Choroid plexus epithelial cell (primary cell): ENCODE measurements around the gene SNX14.

Experiments used
- DNase-seq: peaks from one replicate; pipeline ENCODE4 v3.0.0-alpha.2; 2010; ENCODE audit warnings: low read depth
- H3K4me3 ChIP-seq: 2 replicates; pipeline ENCODE4 v1.5.1; 2011; ENCODE audit warnings: low read depth, mild to moderate bottlenecking, control low read depth, low read length, moderate library complexity
- TF ChIP-seq, protein P1 (sequence below): conservative IDR thresholded peaks from 2 replicates; pipeline ENCODE4 v1.5.1; 2011; ENCODE audit warnings: low read depth, mild to moderate bottlenecking, control low read depth, inconsistent platforms, low read length, moderate library complexity

SNX14 gene

DNA sequence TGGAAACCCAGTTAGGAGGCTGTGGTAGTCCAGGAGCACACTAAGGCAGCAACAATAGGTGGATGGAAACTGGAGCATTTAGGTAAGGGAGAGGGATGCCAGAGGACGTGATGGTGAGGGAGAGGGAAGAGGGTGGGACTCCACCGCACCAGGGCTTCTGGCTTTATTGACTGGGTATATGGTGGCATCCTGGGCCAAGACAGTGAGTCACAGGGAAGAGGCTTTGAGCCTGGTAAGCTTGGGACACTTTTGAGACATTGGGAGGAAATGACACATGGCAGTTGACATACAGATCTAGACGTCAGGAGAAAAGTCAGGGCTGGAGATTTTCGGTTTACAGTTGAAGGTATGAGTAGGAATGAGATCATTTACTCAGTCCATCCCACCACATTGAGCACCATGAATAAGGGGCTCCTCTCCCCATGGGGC lies 128.9 kb downstream of the SNX14 start:
- TF ChIP-seq, protein P1, sequence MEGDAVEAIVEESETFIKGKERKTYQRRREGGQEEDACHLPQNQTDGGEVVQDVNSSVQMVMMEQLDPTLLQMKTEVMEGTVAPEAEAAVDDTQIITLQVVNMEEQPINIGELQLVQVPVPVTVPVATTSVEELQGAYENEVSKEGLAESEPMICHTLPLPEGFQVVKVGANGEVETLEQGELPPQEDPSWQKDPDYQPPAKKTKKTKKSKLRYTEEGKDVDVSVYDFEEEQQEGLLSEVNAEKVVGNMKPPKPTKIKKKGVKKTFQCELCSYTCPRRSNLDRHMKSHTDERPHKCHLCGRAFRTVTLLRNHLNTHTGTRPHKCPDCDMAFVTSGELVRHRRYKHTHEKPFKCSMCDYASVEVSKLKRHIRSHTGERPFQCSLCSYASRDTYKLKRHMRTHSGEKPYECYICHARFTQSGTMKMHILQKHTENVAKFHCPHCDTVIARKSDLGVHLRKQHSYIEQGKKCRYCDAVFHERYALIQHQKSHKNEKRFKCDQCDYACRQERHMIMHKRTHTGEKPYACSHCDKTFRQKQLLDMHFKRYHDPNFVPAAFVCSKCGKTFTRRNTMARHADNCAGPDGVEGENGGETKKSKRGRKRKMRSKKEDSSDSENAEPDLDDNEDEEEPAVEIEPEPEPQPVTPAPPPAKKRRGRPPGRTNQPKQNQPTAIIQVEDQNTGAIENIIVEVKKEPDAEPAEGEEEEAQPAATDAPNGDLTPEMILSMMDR, result no peak
- peak; percentile 63 for DNase-seq
- no peak overlapping the region for H3K4me3 ChIP-seq

DNA sequence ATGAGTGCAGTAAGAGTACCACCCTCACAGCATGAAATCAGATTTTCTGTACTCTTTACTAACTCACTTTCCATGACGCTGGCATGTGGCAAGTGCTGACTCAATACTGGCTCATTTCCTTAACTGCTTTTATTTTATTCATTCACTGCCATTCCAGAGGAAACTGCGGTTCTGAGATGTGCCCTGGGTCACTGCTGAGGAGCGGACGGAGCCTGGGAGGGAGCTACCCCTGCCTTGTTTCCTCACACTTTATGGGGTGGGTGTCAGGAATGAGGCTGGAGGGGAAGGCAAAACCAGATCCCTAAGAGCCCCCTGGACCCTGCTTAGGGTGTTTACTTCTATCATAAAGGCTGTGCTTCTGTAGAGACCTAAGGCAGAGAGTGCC lies 129.4 kb downstream of the SNX14 start:
- H3K4me3 ChIP-seq, result no peak overlapping the region
- peak; percentile 98 for DNase-seq
- TF ChIP-seq, protein P1, result no peak

DNA sequence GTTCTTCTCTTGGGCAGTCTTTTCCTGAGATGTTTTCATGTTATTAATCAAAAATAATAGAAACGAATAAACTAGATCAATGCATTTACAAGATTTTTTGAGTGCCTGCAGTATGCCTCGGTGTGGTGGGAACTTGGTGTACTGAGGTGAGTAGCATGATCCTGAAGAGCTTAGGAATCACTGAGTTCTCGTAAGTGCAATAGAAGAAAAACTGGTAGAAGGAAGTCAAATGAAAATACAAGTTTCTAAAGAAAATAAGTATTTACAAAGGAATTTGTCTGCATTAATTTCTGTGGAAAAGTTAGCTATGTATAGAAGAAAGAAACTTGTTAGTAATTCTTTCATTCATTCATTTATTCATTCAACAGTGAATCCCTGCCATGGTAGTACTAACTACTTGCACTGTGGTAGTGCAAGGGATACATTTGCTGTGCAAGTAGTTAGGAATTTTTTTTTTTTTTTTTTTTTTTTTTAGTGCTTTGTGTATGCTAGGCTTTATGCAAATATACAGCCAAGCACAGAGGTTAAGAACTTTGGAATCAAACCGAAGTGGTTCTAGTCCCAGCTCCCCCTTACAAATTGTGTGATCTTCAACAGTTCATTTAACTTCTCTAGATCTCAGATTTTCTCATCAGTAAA lies 129.9 kb downstream of the SNX14 start:
- TF ChIP-seq, protein P1, result no peak
- no peak overlapping the region for H3K4me3 ChIP-seq
- no peak for DNase-seq

- H3K4me3 ChIP-seq, result no peak overlapping the region
- no peak for DNase-seq
- TF ChIP-seq, protein P1, result no peak
Observed at GRCh38 chr6:85462673-85463072, 131.0 kb downstream of the SNX14 start.

- TF ChIP-seq, protein P1, result no peak
- no peak for DNase-seq
- no peak overlapping the region for H3K4me3 ChIP-seq
Observed at GRCh38 chr6:85461798-85462170, 131.9 kb downstream of the SNX14 start.

GRCh38 chr6:85460921-85461797 lies 132.5 kb downstream of the SNX14 start:
- TF ChIP-seq, protein P1, result no peak
- no peak overlapping the region for H3K4me3 ChIP-seq
- DNase-seq, result peak; percentile 90
